Left ventricle myocardium inferior (tissue), 1 donor: ENCODE results near the gene OOSP3. TPM values are rescaled to one million over a fixed set of nuclear protein-coding genes. Genes with fewer than 3 reads are reported as not detected.

Source experiments
- DNase-seq: peaks from one replicate; pipeline ENCODE4 v3.0.0-alpha.2; 2020
- H3K27ac ChIP-seq: fragments of 200-600 bp; replicated peaks from 2 replicates; pipeline ENCODE4 v1.8.0; 2021
- H3K27me3 ChIP-seq: fragments of 200-600 bp; 2 replicates; pipeline ENCODE4 v1.8.0; 2021; ENCODE audit warnings: low read depth
- H3K36me3 ChIP-seq: fragments of 200-600 bp; 2 replicates; pipeline ENCODE4 v1.8.0; 2021
- H3K4me1 ChIP-seq: fragments of 200-600 bp; 2 replicates; pipeline ENCODE4 v1.8.0; 2021
- H3K4me3 ChIP-seq: fragments of 200-600 bp; 2 replicates; pipeline ENCODE4 v1.8.0; 2021; ENCODE audit warnings: mild to moderate bottlenecking, moderate library complexity
- H3K9me3 ChIP-seq: fragments of 200-600 bp; replicated peaks from 2 replicates; pipeline ENCODE4 v1.8.0; 2021
- intact Hi-C: fragments of 100-400 bp; cut with micrococcal nuclease; formaldehyde crosslinking; loops from one replicate; pipeline ENCODE4 v1.11.0; 2022
- total RNA-seq: library from RNA; stranded (reverse); fragmentation: NEBNext Ultra II Directional; extraction: Animal tissue kit (Norgen Biotek cat#: 25700); gene quantifications from one replicate; pipeline ENCODE4 v1.2.1, GENCODE V29; 2021
- TF ChIP-seq, protein P1 (sequence below): fragments of 200-600 bp; IDR thresholded peaks from 2 replicates; pipeline ENCODE4 v1.8.0; 2021; ENCODE audit warnings: antibody characterized with exemption, mild to moderate bottlenecking, borderline replicate concordance
- donor health status: DM: no; HTN: yes; CAD: no; lungs with severe emphysema.

Gene OOSP3
- total RNA-seq, 1 donor from 2014 or later: not detected

DNA sequence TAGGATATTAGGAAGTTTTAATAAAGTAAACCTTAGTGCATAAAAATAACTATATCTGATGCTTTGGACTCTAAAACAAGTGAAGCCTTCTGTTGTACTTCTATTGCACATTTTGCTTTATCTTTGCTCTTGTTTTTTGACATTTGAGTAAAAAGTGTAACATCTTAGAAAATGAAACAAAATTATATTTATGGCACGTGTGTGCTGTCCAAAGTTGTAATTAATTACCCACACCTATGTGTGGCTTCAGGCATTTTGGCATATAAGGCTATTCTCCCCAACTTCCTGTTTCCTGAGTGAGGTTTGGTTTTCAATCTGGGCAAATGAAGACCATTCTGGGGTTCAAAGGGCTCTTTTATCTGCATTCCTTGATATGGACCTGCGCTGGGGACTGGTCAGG, 59.5 kb downstream of the OOSP3 start, which contains the start of gene OOSP1:
Gene OOSP1 (plus strand): TSS at position 301 of the 400 bp plus-strand sequence. CDS start 23 bp downstream, at position 324.
- Histone ChIP-seq H3K4me1 (no peaks in the 10 kb centered on the region), H3K27me3 (no peaks in the 10 kb centered on the region), H3K36me3 (no peaks in the 10 kb centered on the region), H3K27ac (no peak within 1 kb of the TSS), H3K4me3 (no peak within 1 kb of the TSS), H3K9me3 (no peaks in the 10 kb centered on the region)
- TF ChIP-seq, protein P1, sequence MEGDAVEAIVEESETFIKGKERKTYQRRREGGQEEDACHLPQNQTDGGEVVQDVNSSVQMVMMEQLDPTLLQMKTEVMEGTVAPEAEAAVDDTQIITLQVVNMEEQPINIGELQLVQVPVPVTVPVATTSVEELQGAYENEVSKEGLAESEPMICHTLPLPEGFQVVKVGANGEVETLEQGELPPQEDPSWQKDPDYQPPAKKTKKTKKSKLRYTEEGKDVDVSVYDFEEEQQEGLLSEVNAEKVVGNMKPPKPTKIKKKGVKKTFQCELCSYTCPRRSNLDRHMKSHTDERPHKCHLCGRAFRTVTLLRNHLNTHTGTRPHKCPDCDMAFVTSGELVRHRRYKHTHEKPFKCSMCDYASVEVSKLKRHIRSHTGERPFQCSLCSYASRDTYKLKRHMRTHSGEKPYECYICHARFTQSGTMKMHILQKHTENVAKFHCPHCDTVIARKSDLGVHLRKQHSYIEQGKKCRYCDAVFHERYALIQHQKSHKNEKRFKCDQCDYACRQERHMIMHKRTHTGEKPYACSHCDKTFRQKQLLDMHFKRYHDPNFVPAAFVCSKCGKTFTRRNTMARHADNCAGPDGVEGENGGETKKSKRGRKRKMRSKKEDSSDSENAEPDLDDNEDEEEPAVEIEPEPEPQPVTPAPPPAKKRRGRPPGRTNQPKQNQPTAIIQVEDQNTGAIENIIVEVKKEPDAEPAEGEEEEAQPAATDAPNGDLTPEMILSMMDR: no peak
- DNase-seq: no peak
- intact Hi-C loops: no loop called here

DNA sequence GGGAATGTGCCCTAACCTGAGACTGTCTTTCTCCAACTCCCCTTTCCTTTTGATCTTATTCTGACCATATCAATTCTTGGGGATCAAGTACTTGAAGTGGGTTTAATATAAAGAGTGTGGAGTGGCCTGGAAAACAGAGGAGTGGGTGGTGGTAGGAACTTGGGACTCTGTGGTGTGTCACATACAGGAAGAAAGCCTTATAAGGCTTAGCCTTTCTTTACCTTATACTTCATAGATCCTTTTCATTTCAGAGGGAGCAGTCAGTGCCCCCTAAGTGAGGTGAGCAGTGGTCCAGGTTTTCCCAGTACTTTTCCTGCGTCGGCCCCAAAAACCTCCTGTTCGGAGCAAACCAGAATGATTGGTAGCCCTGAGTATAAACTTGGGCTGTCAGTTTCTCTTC, 60.1 kb downstream of the OOSP3 start:
- Histone ChIP-seq H3K36me3 (no peaks in the 10 kb centered on the region), H3K27me3 (no peaks in the 10 kb centered on the region), H3K9me3 (no peaks in the 10 kb centered on the region), H3K4me1 (no peaks in the 10 kb centered on the region), H3K4me3 (no peak overlapping the region), H3K27ac (no peak overlapping the region)
- TF ChIP-seq, protein P1: no peak
- DNase-seq: no peak
- intact Hi-C loops: no loop called here

DNA sequence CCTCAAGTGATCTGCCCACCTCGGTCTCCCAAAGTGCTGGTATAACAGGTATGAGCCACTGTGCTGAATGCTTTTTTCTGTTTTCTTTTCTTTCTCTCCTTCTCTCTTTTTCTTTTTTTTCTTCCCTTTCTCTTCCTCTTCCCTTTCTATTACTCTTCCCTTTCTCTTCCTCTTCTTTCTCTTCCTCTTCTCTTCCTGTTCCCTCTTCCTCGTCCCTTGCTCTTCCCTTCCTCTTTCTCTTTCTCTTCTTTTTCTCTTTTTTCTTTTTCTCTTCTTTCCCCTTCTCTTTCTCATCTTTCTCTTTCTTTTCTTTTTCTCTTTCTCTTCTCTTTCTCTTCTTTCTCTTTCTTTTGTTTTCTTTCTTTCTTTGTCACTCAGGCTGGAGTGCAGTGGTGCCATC, 60.9 kb downstream of the OOSP3 start:
- no peaks in the 10 kb centered on the region for H3K36me3 ChIP-seq
- intact Hi-C loops: no loop called here
- no peak for DNase-seq
- peaks cover 3% of the 10 kb centered on the region for H3K4me1 ChIP-seq
- H3K27me3 ChIP-seq: no peaks in the 10 kb centered on the region
- no peak overlapping the region for H3K27ac ChIP-seq
- H3K9me3 ChIP-seq: no peaks in the 10 kb centered on the region
- no peak overlapping the region for H3K4me3 ChIP-seq
- TF ChIP-seq, protein P1: no peak

DNA sequence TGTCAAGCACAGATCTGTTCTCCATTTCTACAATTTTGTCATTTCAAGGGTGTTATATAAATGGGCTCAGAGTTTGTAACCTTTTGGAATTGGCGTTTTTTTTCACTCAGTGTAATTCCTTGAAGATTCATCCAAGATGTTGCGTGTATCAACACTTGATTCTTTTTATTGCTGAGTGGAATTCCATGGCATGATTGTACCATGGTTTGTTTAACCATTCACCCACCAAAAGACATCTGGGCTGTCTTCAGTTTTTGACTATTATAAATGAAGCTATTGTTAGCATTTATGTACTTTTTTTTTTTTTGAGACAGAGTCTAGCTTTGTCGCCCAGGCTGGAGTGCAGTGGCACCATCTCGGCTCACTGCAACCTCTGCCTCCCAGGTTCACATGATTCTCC, 62.5 kb downstream of the OOSP3 start:
- Histone ChIP-seq H3K4me3 (no peak overlapping the region), H3K27ac (no peak overlapping the region), H3K27me3 (no peaks in the 10 kb centered on the region), H3K36me3 (no peaks in the 10 kb centered on the region), H3K9me3 (no peaks in the 10 kb centered on the region), H3K4me1 (peaks cover 5% of the 10 kb centered on the region)
- DNase-seq: no peak
- TF ChIP-seq, protein P1: no peak
- intact Hi-C loops: no loop called here

DNA sequence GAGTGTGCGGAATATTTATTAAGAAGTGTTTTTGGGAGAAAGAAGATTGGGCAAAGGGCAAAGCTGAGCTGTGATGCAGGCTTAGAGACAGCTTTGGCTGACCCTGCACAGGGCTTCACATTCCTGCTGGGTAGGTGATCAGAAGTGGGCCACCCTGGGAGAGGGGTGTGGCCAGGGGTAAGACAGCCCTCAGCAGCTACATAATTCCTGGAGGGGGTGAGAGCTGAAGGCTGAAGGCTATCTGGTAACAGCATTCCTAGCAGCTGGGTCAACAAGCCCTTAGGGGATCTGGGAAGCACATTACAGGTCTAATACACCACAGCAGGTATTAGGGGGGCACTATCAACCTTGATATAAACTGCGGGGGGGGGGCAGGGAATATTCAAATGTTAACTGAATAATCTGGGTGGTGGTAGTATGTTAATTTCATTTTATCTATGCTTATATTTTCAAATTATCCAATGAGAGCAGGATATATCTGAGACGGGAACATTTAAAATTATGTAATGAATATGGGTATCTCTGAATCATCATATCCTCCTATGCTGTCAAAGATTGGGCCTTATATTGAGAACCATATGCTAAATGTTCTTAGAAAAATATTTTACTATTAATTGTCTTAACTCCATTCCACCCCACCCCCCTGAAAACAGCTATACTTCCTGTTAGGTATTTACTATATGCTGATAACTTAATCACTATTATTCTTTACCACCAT, 65.6 kb downstream of the OOSP3 start:
- peaks cover 5% of the 10 kb centered on the region for H3K4me1 ChIP-seq
- no peaks in the 10 kb centered on the region for H3K27me3 ChIP-seq
- H3K4me3 ChIP-seq: no peak overlapping the region
- H3K9me3 ChIP-seq: no peaks in the 10 kb centered on the region
- intact Hi-C loops: no loop called here
- H3K27ac ChIP-seq: no peak overlapping the region
- TF ChIP-seq, protein P1: no peak
- H3K36me3 ChIP-seq: no peaks in the 10 kb centered on the region
- DNase-seq: no peak
